Measurements from ENCODE around the gene KCNT2. TPM values are rescaled to one million over a fixed set of nuclear protein-coding genes. Genes with fewer than 3 reads are reported as not detected.

KCNT2 gene
- total RNA-seq, 1 donor from 2014 or later, result 5.9 TPM

- no peaks in the 10 kb centered on the region for H3K4me1 ChIP-seq (ENCODE audit: insufficient read depth, low read length)
- no peak for FAIRE-seq
- no peaks in the 10 kb centered on the region for H4K20me1 ChIP-seq (ENCODE audit: insufficient read depth, low read length)
- no peaks in the 10 kb centered on the region for H3K36me3 ChIP-seq (ENCODE audit: insufficient read depth, low read length)
- Mint-ChIP-seq H3K27me3 (ENCODE audit: low read depth, unreplicated experiment) (no peaks in the 10 kb centered on the region), H3K4me3 (ENCODE audit: unreplicated experiment) (no peak overlapping the region), H3K27ac (ENCODE audit: unreplicated experiment) (no peak overlapping the region), H3K36me3 (ENCODE audit: low read depth, unreplicated experiment) (no peaks in the 10 kb centered on the region), H3K4me1 (ENCODE audit: low read depth, unreplicated experiment) (no peaks in the 10 kb centered on the region), H3K9me3 (ENCODE audit: unreplicated experiment) (no peaks in the 10 kb centered on the region)
- H3K79me2 ChIP-seq (ENCODE audit: insufficient read depth, low read length), result no peaks in the 10 kb centered on the region
- DNase-seq (ENCODE audit: low read depth), result no peak
- no peak overlapping the region for H3K9ac ChIP-seq (ENCODE audit: low read length)
- no peak overlapping the region for H3K27ac ChIP-seq (ENCODE audit: low read depth, low read length)
- H3K4me3 ChIP-seq (ENCODE audit: insufficient read depth, low read depth, low read length), result no peak overlapping the region
- no peak overlapping the region for H3K4me2 ChIP-seq (ENCODE audit: low read length)
- no peak overlapping the region for H2AFZ ChIP-seq (ENCODE audit: low read depth, low read length)
- no peak for TF ChIP-seq CTCF (IDR thresholded peaks at IDR 0.05; ENCODE audit: insufficient read depth, low read depth, low read length)
- TF ChIP-seq EZH2 (IDR thresholded peaks at IDR 0.05; ENCODE audit: insufficient read depth, low read length), result no peak
- no peaks in the 10 kb centered on the region for H3K9me3 ChIP-seq (ENCODE audit: insufficient read depth, low read depth, low read length)
- H3K27me3 ChIP-seq (ENCODE audit: insufficient read depth, low read length), result no peaks in the 10 kb centered on the region
Measured at GRCh38 chr1:196427976-196428734, 180.1 kb downstream of the KCNT2 start.

GRCh38 chr1:196425513-196425912, 182.7 kb downstream of the KCNT2 start:
- no peaks in the 10 kb centered on the region for H3K36me3 ChIP-seq (ENCODE audit: insufficient read depth, low read length)
- H3K9me3 ChIP-seq (ENCODE audit: insufficient read depth, low read depth, low read length), result no peaks in the 10 kb centered on the region
- FAIRE-seq (no peak), DNase-seq (ENCODE audit: low read depth) (no peak)
- H3K4me1 ChIP-seq (ENCODE audit: insufficient read depth, low read length), result no peaks in the 10 kb centered on the region
- Mint-ChIP-seq H3K27ac (ENCODE audit: unreplicated experiment) (no peak overlapping the region), H3K27me3 (ENCODE audit: low read depth, unreplicated experiment) (no peaks in the 10 kb centered on the region), H3K9me3 (ENCODE audit: unreplicated experiment) (no peaks in the 10 kb centered on the region), H3K36me3 (ENCODE audit: low read depth, unreplicated experiment) (no peaks in the 10 kb centered on the region), H3K4me1 (ENCODE audit: low read depth, unreplicated experiment) (no peaks in the 10 kb centered on the region), H3K4me3 (ENCODE audit: unreplicated experiment) (no peak overlapping the region)
- H4K20me1 ChIP-seq (ENCODE audit: insufficient read depth, low read length), result no peaks in the 10 kb centered on the region
- H2AFZ ChIP-seq (ENCODE audit: low read depth, low read length), result no peak overlapping the region
- no peak overlapping the region for H3K9ac ChIP-seq (ENCODE audit: low read length)
- no peaks in the 10 kb centered on the region for H3K79me2 ChIP-seq (ENCODE audit: insufficient read depth, low read length)
- TF ChIP-seq EZH2 (IDR thresholded peaks at IDR 0.05; ENCODE audit: insufficient read depth, low read length), result no peak
- peak; percentile 4 for TF ChIP-seq CTCF (IDR thresholded peaks at IDR 0.05; ENCODE audit: insufficient read depth, low read depth, low read length)
- no peaks in the 10 kb centered on the region for H3K27me3 ChIP-seq (ENCODE audit: insufficient read depth, low read length)
- H3K4me3 ChIP-seq (ENCODE audit: insufficient read depth, low read depth, low read length), result no peak overlapping the region
- no peak overlapping the region for H3K27ac ChIP-seq (ENCODE audit: low read depth, low read length)
- no peak overlapping the region for H3K4me2 ChIP-seq (ENCODE audit: low read length)

- Histone ChIP-seq H3K4me1 (ENCODE audit: insufficient read depth, low read length) (no peaks in the 10 kb centered on the region), H3K27ac (ENCODE audit: low read depth, low read length) (no peak overlapping the region), H2AFZ (ENCODE audit: low read depth, low read length) (no peak overlapping the region), H4K20me1 (ENCODE audit: insufficient read depth, low read length) (no peaks in the 10 kb centered on the region), H3K4me2 (ENCODE audit: low read length) (no peak overlapping the region), H3K36me3 (ENCODE audit: insufficient read depth, low read length) (no peaks in the 10 kb centered on the region), H3K27me3 (ENCODE audit: insufficient read depth, low read length) (no peaks in the 10 kb centered on the region), H3K9me3 (ENCODE audit: insufficient read depth, low read depth, low read length) (no peaks in the 10 kb centered on the region), H3K79me2 (ENCODE audit: insufficient read depth, low read length) (no peaks in the 10 kb centered on the region), H3K4me3 (ENCODE audit: insufficient read depth, low read depth, low read length) (no peak overlapping the region), H3K9ac (ENCODE audit: low read length) (no peak overlapping the region)
- H3K27ac Mint-ChIP-seq (ENCODE audit: unreplicated experiment), result no peak overlapping the region
- no peaks in the 10 kb centered on the region for H3K36me3 Mint-ChIP-seq (ENCODE audit: low read depth, unreplicated experiment)
- no peaks in the 10 kb centered on the region for H3K27me3 Mint-ChIP-seq (ENCODE audit: low read depth, unreplicated experiment)
- FAIRE-seq, result no peak
- no peaks in the 10 kb centered on the region for H3K4me1 Mint-ChIP-seq (ENCODE audit: low read depth, unreplicated experiment)
- no peaks in the 10 kb centered on the region for H3K9me3 Mint-ChIP-seq (ENCODE audit: unreplicated experiment)
- TF ChIP-seq EZH2 (IDR thresholded peaks at IDR 0.05; ENCODE audit: insufficient read depth, low read length) (no peak), CTCF (IDR thresholded peaks at IDR 0.05; ENCODE audit: insufficient read depth, low read depth, low read length) (no peak)
- no peak overlapping the region for H3K4me3 Mint-ChIP-seq (ENCODE audit: unreplicated experiment)
- DNase-seq (ENCODE audit: low read depth), result peak; percentile 41
Measured at GRCh38 chr1:196423612-196424011, 184.6 kb downstream of the KCNT2 start.
